A549 (cell line): ENCODE data around the gene CDC40.

Source experiments
- CTCF ChIP-seq: fragments of >200 bp; sonication (Bioruptor Twin); formaldehyde crosslinking; IDR thresholded peaks from 3 replicates; pipeline ENCODE4 v1.5.1; 2016
- ESRRA ChIP-seq: fragments of 150-350 bp; IDR thresholded peaks from 2 replicates; pipeline ENCODE4 v1.6.1; 2014; ENCODE audit warnings: mild to moderate bottlenecking, low read length, borderline replicate concordance
- JUN ChIP-seq, 2 experiments: fragments of >200 bp; sonication (Bioruptor Twin); formaldehyde crosslinking; IDR thresholded peaks; 2 replicates in 1 of 2; 3 replicates in 1 of 2; pipeline ENCODE4 v1.6.1; 2016 to 2017
- KDM5A ChIP-seq: fragments of 200-600 bp; sonication (generic); IDR thresholded peaks from 2 replicates; pipeline ENCODE4 v1.6.1; 2016; ENCODE audit warnings: antibody characterized with exemption, mild to moderate bottlenecking
- MYC ChIP-seq: IDR thresholded peaks from 2 replicates; pipeline ENCODE4 v1.6.1; 2012; ENCODE audit warnings: mild to moderate bottlenecking, inconsistent platforms, low read length, improper control_type of control experiment, borderline replicate concordance
- PBX3 ChIP-seq: IDR thresholded peaks from 2 replicates; pipeline ENCODE4 v1.6.1; 2012
- PHF8 ChIP-seq: fragments of 200-600 bp; sonication (generic); IDR thresholded peaks from 2 replicates; pipeline ENCODE4 v1.6.1; 2016; ENCODE audit warnings: low read depth, mild to moderate bottlenecking, antibody characterized with exemption, moderate library complexity, borderline replicate concordance
- POLR2A ChIP-seq: IDR thresholded peaks from 2 replicates; pipeline ENCODE4 v1.6.1; 2012; ENCODE audit warnings: mild to moderate bottlenecking, low read length
- RAD21 ChIP-seq, 2 experiments: fragments of >200 bp in 1 of 2; sonication (Bioruptor Twin) in 1 of 2; formaldehyde crosslinking in 1 of 2; IDR thresholded peaks in 1 of 2; conservative IDR thresholded peaks in 1 of 2; 2 replicates in 1 of 2; 3 replicates in 1 of 2; pipeline ENCODE4 v1.6.1; 2012 to 2018; ENCODE audit warnings: inconsistent platforms in 1 of 2
- REST ChIP-seq: fragments of 200-600 bp; sonication (generic); IDR thresholded peaks from 2 replicates; pipeline ENCODE4 v1.6.1; 2016; ENCODE audit warnings: antibody characterized with exemption, mild to moderate bottlenecking, moderate library complexity
- RFX5 ChIP-seq: fragments of 450-650 bp; IDR thresholded peaks from 2 replicates; pipeline ENCODE4 v1.7.1; 2014; ENCODE audit warnings: antibody characterized with exemption, mild to moderate bottlenecking, moderate library complexity
- RNF2 ChIP-seq: fragments of 200-600 bp; sonication (generic); IDR thresholded peaks from 2 replicates; pipeline ENCODE4 v1.6.1; 2016; ENCODE audit warnings: low read depth, mild to moderate bottlenecking, antibody characterized with exemption, moderate library complexity, borderline replicate concordance

GRCh38 chr6:110255211-110255750, 75.1 kb downstream of the CDC40 start:
- TF ChIP-seq CTCF (no peak), POLR2A (no peak), PBX3 (no peak), RAD21 (conservative IDR thresholded peaks at IDR 0.05 in 1 of 2, IDR thresholded peaks at IDR 0.05 in 1 of 2) (no peak), RNF2 (no peak), RFX5 (no peak), REST (peak; percentile 92), JUN (IDR thresholded peaks at IDR 0.05) (no peak), KDM5A (no peak), ESRRA (no peak), MYC (no peak), PHF8 (no peak)
